Forelimb muscle (tissue), 1 donor: ENCODE data around the gene ACTR1A. TPM values are rescaled to one million over a fixed set of nuclear protein-coding genes. Genes with fewer than 3 reads are reported as not detected.
A peak's percentile ranks its signal among the peaks of the same experiment; 100 is the strongest.
"Not testable (repeated sequence)": the region's sequence is repeated elsewhere in the genome, so short reads cannot be mapped to it uniquely, and the experiment has no call there.

ENCODE experiments used
- DNase-seq: peaks from one replicate; pipeline ENCODE4 v3.0.0-alpha.2; 2013; ENCODE audit warnings: low read depth
- polyA plus RNA-seq: library from polyadenylated mRNA; unstranded; fragments of 120-200 nt; gene quantifications from one replicate; pipeline ENCODE4 v1.2.1, GENCODE V29; 2013; ENCODE audit not compliant: insufficient read length

The ACTR1A gene
- polyA plus RNA-seq: 73.9 TPM

GRCh38 chr10:102502337-102503151 is at the start of gene ACTR1A:
Gene ACTR1A, minus strand, starts transcription at chr10:102502712. Its CDS starts 65 bp downstream, at chr10:102502647.
- peak; percentile 95 for DNase-seq

GRCh38 chr10:102550636-102551210 is 48.2 kb upstream of the ACTR1A start:
- DNase-seq: no peak

GRCh38 chr10:102549549-102549948 is 47.0 kb upstream of the ACTR1A start:
- no peak for DNase-seq

- DNase-seq: no peak
Observed at GRCh38 chr10:102546606-102547320, 44.3 kb upstream of the ACTR1A start.

GRCh38 chr10:102545997-102546396 is 43.5 kb upstream of the ACTR1A start:
- no peak for DNase-seq

GRCh38 chr10:102545265-102545871 is 42.9 kb upstream of the ACTR1A start:
- DNase-seq: no peak

GRCh38 chr10:102542800-102543418 is 40.4 kb upstream of the ACTR1A start:
- no peak for DNase-seq

- no peak for DNase-seq
Observed at GRCh38 chr10:102540023-102540422, 37.5 kb upstream of the ACTR1A start.

GRCh38 chr10:102538811-102539210 is 36.3 kb upstream of the ACTR1A start:
- no peak for DNase-seq

- DNase-seq: no peak
Observed at GRCh38 chr10:102537948-102538347, 35.4 kb upstream of the ACTR1A start.

GRCh38 chr10:102537367-102537766 is 34.9 kb upstream of the ACTR1A start:
- no peak for DNase-seq

- no peak for DNase-seq
Observed at GRCh38 chr10:102535481-102536147, 33.1 kb upstream of the ACTR1A start.

GRCh38 chr10:102534966-102535365 is 32.5 kb upstream of the ACTR1A start:
- DNase-seq: not testable (repeated sequence)

GRCh38 chr10:102534333-102534732 is 31.8 kb upstream of the ACTR1A start:
- no peak for DNase-seq

- no peak for DNase-seq
Observed at GRCh38 chr10:102527546-102527945, 25.0 kb upstream of the ACTR1A start.

GRCh38 chr10:102524746-102525145 is 22.2 kb upstream of the ACTR1A start:
- DNase-seq: no peak

- no peak for DNase-seq
Observed at GRCh38 chr10:102523250-102524029, 20.9 kb upstream of the ACTR1A start.

- no peak for DNase-seq
Observed at GRCh38 chr10:102522874-102523249, 20.4 kb upstream of the ACTR1A start.

- no peak for DNase-seq
Observed at GRCh38 chr10:102519246-102519825, 16.8 kb upstream of the ACTR1A start.

- DNase-seq: no peak
Observed at GRCh38 chr10:102517553-102517952, 15.0 kb upstream of the ACTR1A start.
